Mesenchymal stem cell (in vitro differentiated cells and primary cell): ENCODE data around the gene AGER.

Experiments
- DNase-seq: peaks from one replicate; pipeline ENCODE4 v3.0.0-alpha.2; 2013
- H2AFZ ChIP-seq: one replicate; pipeline ENCODE4 v1.6.1; 2013; ENCODE audit warnings: low read depth, mild to moderate bottlenecking, control low read depth, inconsistent platforms, low read length, moderate library complexity
- H2AK5ac ChIP-seq: 2 replicates; pipeline ENCODE4 v1.6.1; 2013; ENCODE audit warnings: low read length, moderate library complexity, mild to moderate bottlenecking, inconsistent platforms; ENCODE audit not compliant: severe bottlenecking
- H2BK120ac ChIP-seq: one replicate; pipeline ENCODE4 v1.6.1; 2013; ENCODE audit warnings: low read depth, mild to moderate bottlenecking, inconsistent platforms, low read length, moderate library complexity
- H2BK12ac ChIP-seq, 2 experiments: one replicate each; pipeline ENCODE4 v1.6.1; 2013; ENCODE audit warnings: inconsistent platforms in 2 of 2, low read length in 2 of 2, mild to moderate bottlenecking in 2 of 2, moderate library complexity in 2 of 2, control low read depth in 1 of 2
- H2BK15ac ChIP-seq: one replicate; pipeline ENCODE4 v1.6.1; 2013; ENCODE audit warnings: mild to moderate bottlenecking, low read depth, inconsistent platforms; ENCODE audit not compliant: poor library complexity, severe bottlenecking
- H2BK5ac ChIP-seq: 2 replicates; pipeline ENCODE4 v1.6.1; 2013; ENCODE audit warnings: low read depth, mild to moderate bottlenecking, low read length, control low read depth, inconsistent platforms; ENCODE audit not compliant: poor library complexity, severe bottlenecking
- H3K14ac ChIP-seq, 2 experiments: one replicate each; pipeline ENCODE4 v1.6.1; 2013; ENCODE audit warnings: inconsistent platforms in 2 of 2, low read length in 2 of 2, control low read depth in 1 of 2, mild to moderate bottlenecking in 1 of 2, moderate library complexity in 1 of 2
- H3K18ac ChIP-seq, 2 experiments: one replicate each; pipeline ENCODE4 v1.6.1; 2013; ENCODE audit warnings: inconsistent platforms in 2 of 2, low read length in 2 of 2, control low read depth in 1 of 2, low read depth in 1 of 2, mild to moderate bottlenecking in 1 of 2
- H3K23ac ChIP-seq, 2 experiments: one replicate each; pipeline ENCODE4 v1.6.1; 2013; ENCODE audit warnings: inconsistent platforms in 2 of 2, low read length in 2 of 2, mild to moderate bottlenecking in 2 of 2, moderate library complexity in 2 of 2, control low read depth in 1 of 2
- H3K27ac ChIP-seq: 2 replicates; pipeline ENCODE4 v1.5.1; 2013; ENCODE audit warnings: mild to moderate bottlenecking, moderate library complexity, low read length, control low read depth, inconsistent platforms; ENCODE audit not compliant: poor library complexity, severe bottlenecking
- H3K27me3 ChIP-seq, 2 experiments: 2 replicates each; pipeline versions ENCODE4 v1.6.1 to v1.7.0; 2013; ENCODE audit warnings: low read length in 2 of 2, mild to moderate bottlenecking in 2 of 2, moderate library complexity in 2 of 2, control low read depth in 1 of 2, inconsistent platforms in 1 of 2; ENCODE audit not compliant: control insufficient read depth in 1 of 2, insufficient read depth in 1 of 2
- H3K36me3 ChIP-seq, 2 experiments: 2 replicates each; pipeline versions ENCODE4 v1.6.1 to v1.7.0; 2013; ENCODE audit warnings: low read length in 2 of 2, control low read depth in 1 of 2, inconsistent platforms in 1 of 2, low read depth in 1 of 2, mild to moderate bottlenecking in 1 of 2; ENCODE audit not compliant: insufficient read depth in 2 of 2, control insufficient read depth in 1 of 2
- H3K4ac ChIP-seq, 2 experiments: one replicate each; pipeline ENCODE4 v1.6.1; 2013; ENCODE audit warnings: inconsistent platforms in 2 of 2, low read length in 2 of 2, mild to moderate bottlenecking in 2 of 2, moderate library complexity in 2 of 2, control low read depth in 1 of 2, low read depth in 1 of 2
- H3K4me1 ChIP-seq: 2 replicates; pipeline ENCODE4 v1.6.1; 2013; ENCODE audit warnings: low read depth, low read length, control low read depth; ENCODE audit not compliant: control insufficient read depth, insufficient read depth
- H3K4me2 ChIP-seq: 2 replicates; pipeline ENCODE4 v1.6.1; 2013; ENCODE audit warnings: low read length, mild to moderate bottlenecking, inconsistent platforms; ENCODE audit not compliant: poor library complexity, severe bottlenecking
- H3K4me3 ChIP-seq, 2 experiments: 2 replicates each; pipeline versions ENCODE4 v1.5.1 to v1.7.0; 2013; ENCODE audit warnings: low read length in 2 of 2, mild to moderate bottlenecking in 2 of 2, control low read depth in 1 of 2, low read depth in 1 of 2; ENCODE audit not compliant: insufficient read depth in 1 of 2
- H3K79me1 ChIP-seq: replicated peaks from 2 replicates; pipeline ENCODE4 v1.6.1; 2013; ENCODE audit warnings: mild to moderate bottlenecking, control low read depth, low read length, inconsistent platforms; ENCODE audit not compliant: poor library complexity, severe bottlenecking
- H3K9ac ChIP-seq: 2 replicates; pipeline ENCODE4 v1.7.0; 2013; ENCODE audit warnings: mild to moderate bottlenecking, low read length, moderate library complexity
- H3K9me3 ChIP-seq: 2 replicates; pipeline ENCODE4 v1.7.0; 2013; ENCODE audit warnings: mild to moderate bottlenecking, low read length; ENCODE audit not compliant: control insufficient read depth
- H4K8ac ChIP-seq: one replicate; pipeline ENCODE4 v1.6.1; 2013; ENCODE audit warnings: inconsistent platforms, mild to moderate bottlenecking, low read length, moderate library complexity
- H4K91ac ChIP-seq: one replicate; pipeline ENCODE4 v1.6.1; 2013; ENCODE audit warnings: mild to moderate bottlenecking, low read length, inconsistent platforms
- WGBS: methylation state at CpG from one replicate; pipeline ENCODE4 v1.1.7; 2013; ENCODE audit warnings: mixed read lengths; 5-methylcytosine and 5-hydroxymethylcytosine counted together

The AGER gene

GRCh38 chr6:32222333-32223230 lies 38.5 kb upstream of the AGER start:
- Histone ChIP-seq H2AFZ (no peak overlapping the region), H2BK5ac (no peak overlapping the region), H2BK120ac (no peak overlapping the region), H3K27ac (no peak overlapping the region), H3K27me3 (peaks cover 45 to 76% of the 10 kb centered on the region in 2 experiments), H3K9me3 (no peaks in the 10 kb centered on the region), H4K91ac (no peak overlapping the region), H2AK5ac (no peak overlapping the region), H3K4ac (no peak overlapping the region), H3K18ac (no peak overlapping the region), H4K8ac (no peak overlapping the region), H3K36me3 (no peaks in the 10 kb centered on the region), H3K14ac (no peak overlapping the region), H3K79me1 (no peaks in the 10 kb centered on the region), H3K9ac (no peak overlapping the region), H3K23ac (no peak overlapping the region), H2BK12ac (no peak overlapping the region), H3K4me3 (no peak overlapping the region), H3K4me2 (no peak overlapping the region), H3K4me1 (no peaks in the 10 kb centered on the region), H2BK15ac (no peak overlapping the region)
- DNase-seq, result no peak
- WGBS, result 89% methylated on average over 8 of the region's 8 CpGs

- Histone ChIP-seq H3K36me3 (peaks cover 0 to 2% of the 10 kb centered on the region in 2 experiments), H3K4ac (no peak overlapping the region), H3K27ac (no peak overlapping the region), H3K4me1 (no peaks in the 10 kb centered on the region), H2AK5ac (no peak overlapping the region), H2BK5ac (no peak overlapping the region), H2BK15ac (no peak overlapping the region), H4K8ac (no peak overlapping the region), H3K9me3 (no peaks in the 10 kb centered on the region), H4K91ac (no peak overlapping the region), H3K4me3 (no peak overlapping the region), H3K79me1 (no peaks in the 10 kb centered on the region), H2AFZ (no peak overlapping the region), H3K23ac (no peak overlapping the region), H2BK12ac (no peak overlapping the region), H2BK120ac (no peak overlapping the region), H3K4me2 (no peak overlapping the region), H3K14ac (no peak overlapping the region), H3K27me3 (peaks cover 46 to 78% of the 10 kb centered on the region in 2 experiments), H3K18ac (no peak overlapping the region), H3K9ac (no peak overlapping the region)
- WGBS, result 54% methylated on average over 4 of the region's 4 CpGs
- DNase-seq, result no peak
Observed at GRCh38 chr6:32220021-32220420, 36.0 kb upstream of the AGER start.

DNA sequence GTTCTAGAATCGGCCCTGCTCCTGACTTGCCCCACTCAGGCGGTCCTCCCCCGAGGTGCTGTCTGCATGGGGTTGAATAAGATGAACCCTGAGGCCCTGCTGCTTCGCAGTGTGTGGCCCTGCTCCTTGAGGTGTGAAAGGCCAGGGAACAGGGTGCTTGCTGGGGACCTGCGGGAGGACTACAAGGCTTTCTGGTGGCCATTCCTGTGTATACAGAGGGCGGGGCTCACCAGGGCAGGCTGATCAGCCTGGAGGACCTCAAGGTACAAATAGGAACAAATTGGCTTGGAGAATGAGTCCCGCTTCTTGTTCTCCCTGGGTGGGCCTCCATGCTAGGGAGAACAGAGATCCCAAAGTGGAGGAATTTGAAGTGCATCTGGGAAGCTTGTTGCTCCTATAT lies 34.1 kb upstream of the AGER start:
- Histone ChIP-seq H4K91ac (no peak overlapping the region), H2BK120ac (no peak overlapping the region), H3K9me3 (no peaks in the 10 kb centered on the region), H3K36me3 (peaks cover 0 to 2% of the 10 kb centered on the region in 2 experiments), H2AK5ac (no peak overlapping the region), H2BK12ac (no peak overlapping the region), H3K27ac (no peak overlapping the region), H3K9ac (no peak overlapping the region), H3K4ac (no peak overlapping the region), H3K79me1 (no peaks in the 10 kb centered on the region), H2AFZ (no peak overlapping the region), H3K4me2 (no peak overlapping the region), H3K27me3 (peaks cover 48 to 66% of the 10 kb centered on the region in 2 experiments), H2BK15ac (no peak overlapping the region), H3K4me1 (no peaks in the 10 kb centered on the region), H2BK5ac (no peak overlapping the region), H4K8ac (no peak overlapping the region), H3K4me3 (no peak overlapping the region), H3K18ac (no peak overlapping the region), H3K14ac (no peak overlapping the region), H3K23ac (no peak overlapping the region)
- 75% methylated on average over 7 of the region's 7 CpGs for WGBS
- no peak for DNase-seq

DNA sequence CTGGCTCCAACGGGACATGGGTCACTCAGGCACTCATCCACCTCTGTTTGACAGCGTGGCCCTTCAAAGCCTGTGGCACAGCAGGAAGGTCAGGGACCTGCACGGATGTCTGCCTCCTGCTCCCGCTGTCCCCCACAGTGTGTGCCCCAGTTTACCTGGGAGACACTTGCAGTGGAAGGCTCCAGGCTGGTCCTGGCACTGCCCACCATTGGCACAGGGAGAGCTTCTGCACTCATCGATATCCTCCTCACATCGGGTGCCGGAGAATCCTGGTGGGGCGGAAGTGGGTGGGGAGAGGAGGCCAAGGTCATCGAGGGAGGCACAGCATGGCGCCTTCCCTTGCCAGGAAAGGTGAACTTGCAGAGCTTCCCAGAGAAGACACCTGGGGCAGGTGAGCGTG lies 32.9 kb upstream of the AGER start:
- no peak overlapping the region for H3K4ac ChIP-seq
- H3K9ac ChIP-seq, result no peak overlapping the region
- H2AK5ac ChIP-seq, result no peak overlapping the region
- no peak overlapping the region for H4K8ac ChIP-seq
- no peak overlapping the region for H3K4me3 ChIP-seq
- no peaks in the 10 kb centered on the region for H3K4me1 ChIP-seq
- H3K4me2 ChIP-seq, result no peak overlapping the region
- no peaks in the 10 kb centered on the region for H3K79me1 ChIP-seq
- H3K14ac ChIP-seq, result no peak overlapping the region
- no peak overlapping the region for H2BK12ac ChIP-seq
- no peak overlapping the region for H2BK15ac ChIP-seq
- peaks cover 44 to 58% of the 10 kb centered on the region in 2 experiments for H3K27me3 ChIP-seq
- no peak for DNase-seq
- no peak overlapping the region for H2BK5ac ChIP-seq
- H3K27ac ChIP-seq, result no peak overlapping the region
- H3K36me3 ChIP-seq, result peaks cover 0 to 2% of the 10 kb centered on the region in 2 experiments
- WGBS, result 86% methylated on average over 11 of the region's 11 CpGs
- H2AFZ ChIP-seq, result no peak overlapping the region
- H3K9me3 ChIP-seq, result no peaks in the 10 kb centered on the region
- H4K91ac ChIP-seq, result no peak overlapping the region
- no peak overlapping the region for H3K18ac ChIP-seq
- no peak overlapping the region for H3K23ac ChIP-seq
- H2BK120ac ChIP-seq, result no peak overlapping the region
